Activated CD4-positive, CD25-positive, alpha-beta regulatory T cell treated with anti-CD3 and anti-CD28 coated beads, Interleukin-2, amount 50 U/mL, for 16 hours (primary cell): ENCODE results near the gene SLC12A3.

Experiments
- DNase-seq: peaks from one replicate; pipeline ENCODE4 v3.0.0-alpha.2; 2020; ENCODE audit warnings: low read depth, low spot score

SLC12A3 gene

GRCh38 chr16:56864960-56865359, at the start of gene SLC12A3:
TSS of gene SLC12A3 (plus strand) at chr16:56865207. CDS start at chr16:56865236, 29 bp downstream.
- no peak for DNase-seq

GRCh38 chr16:56815721-56816120, 49.3 kb upstream of the SLC12A3 start:
- no peak for DNase-seq

- no peak for DNase-seq
These were observed 48.0 kb upstream of the SLC12A3 start for GRCh38 chr16:56817056-56817455.

- DNase-seq, result no peak
These were observed 47.1 kb upstream of the SLC12A3 start for GRCh38 chr16:56817938-56818337.

- DNase-seq, result no peak
These were observed 41.8 kb upstream of the SLC12A3 start for GRCh38 chr16:56823081-56823733.

- DNase-seq, result no peak
These were observed 40.7 kb upstream of the SLC12A3 start for GRCh38 chr16:56824331-56824730.

GRCh38 chr16:56824804-56825203, 40.2 kb upstream of the SLC12A3 start:
- no peak for DNase-seq

GRCh38 chr16:56825826-56826225, 39.2 kb upstream of the SLC12A3 start:
- no peak for DNase-seq

- no peak for DNase-seq
These were observed 36.4 kb upstream of the SLC12A3 start for GRCh38 chr16:56828647-56829046.

GRCh38 chr16:56830669-56831068, 34.3 kb upstream of the SLC12A3 start:
- DNase-seq, result no peak

- no peak for DNase-seq
These were observed 32.2 kb upstream of the SLC12A3 start for GRCh38 chr16:56832768-56833167.

GRCh38 chr16:56833243-56833970, 31.6 kb upstream of the SLC12A3 start:
- DNase-seq, result no peak

GRCh38 chr16:56835320-56835719, 29.7 kb upstream of the SLC12A3 start:
- no peak for DNase-seq

- no peak for DNase-seq
These were observed 28.4 kb upstream of the SLC12A3 start for GRCh38 chr16:56836410-56837230.

- no peak for DNase-seq
These were observed 26.2 kb upstream of the SLC12A3 start for GRCh38 chr16:56838622-56839337.

- DNase-seq, result no peak
These were observed 23.8 kb upstream of the SLC12A3 start for GRCh38 chr16:56841233-56841632.

- DNase-seq, result no peak
These were observed 23.3 kb upstream of the SLC12A3 start for GRCh38 chr16:56841659-56842058.

- DNase-seq, result no peak
These were observed 22.9 kb upstream of the SLC12A3 start for GRCh38 chr16:56842133-56842532.

GRCh38 chr16:56844056-56844455, 21.0 kb upstream of the SLC12A3 start:
- no peak for DNase-seq

GRCh38 chr16:56847173-56847910, 17.7 kb upstream of the SLC12A3 start:
- no peak for DNase-seq
